Stimulated activated CD8-positive, alpha-beta memory T cell treated with anti-CD3 and anti-CD28 coated beads, Interleukin-2, amount 100 ng/mL, for 1 hour (primary cell): ENCODE results near the gene DISC1.

ENCODE experiments used
- DNase-seq, 2 donors: peaks; one replicate each; pipeline ENCODE4 v3.0.0-alpha.2; 2020; ENCODE audit warnings: low read depth in 2 of 2

Gene DISC1

DNA sequence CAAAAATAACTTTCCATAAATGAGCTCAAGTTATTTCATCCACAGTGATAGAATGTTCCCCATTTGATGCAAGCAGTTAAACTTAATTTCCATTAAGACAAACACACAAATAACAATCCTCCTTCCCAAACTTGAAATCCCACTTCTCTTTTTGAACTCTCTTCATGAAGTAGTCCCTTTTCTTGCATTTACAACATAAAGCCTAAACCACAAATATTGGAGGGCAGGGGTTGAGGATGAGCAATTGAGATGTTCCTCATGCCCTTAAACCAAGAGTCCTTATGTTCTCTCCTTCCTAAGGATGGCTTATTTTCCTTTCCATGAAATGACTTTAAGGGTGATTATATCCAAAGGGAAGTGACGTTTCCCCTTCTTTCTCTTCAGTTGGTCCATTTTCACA is 228.8 kb downstream of the DISC1 start:
- DNase-seq: no peak

DNA sequence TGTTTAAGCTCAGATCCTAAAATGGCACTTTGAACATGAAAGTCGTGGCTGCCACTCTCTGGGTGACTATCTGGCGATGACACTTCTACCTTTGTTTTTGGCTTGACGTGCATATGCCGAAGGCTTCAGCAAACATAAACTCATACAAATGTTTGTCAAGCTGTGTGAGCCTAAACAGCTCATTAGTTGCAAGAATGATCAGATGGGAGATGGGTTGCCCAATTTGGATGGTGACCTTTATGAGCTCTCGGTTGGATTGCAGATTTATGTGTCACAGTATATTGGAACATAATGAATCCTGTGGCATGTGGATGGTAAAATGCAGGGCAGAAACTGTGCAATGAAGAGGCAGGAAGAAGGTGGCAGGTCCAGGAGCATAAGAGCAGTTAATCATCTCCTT is 229.3 kb downstream of the DISC1 start:
- DNase-seq: no peak

DNA sequence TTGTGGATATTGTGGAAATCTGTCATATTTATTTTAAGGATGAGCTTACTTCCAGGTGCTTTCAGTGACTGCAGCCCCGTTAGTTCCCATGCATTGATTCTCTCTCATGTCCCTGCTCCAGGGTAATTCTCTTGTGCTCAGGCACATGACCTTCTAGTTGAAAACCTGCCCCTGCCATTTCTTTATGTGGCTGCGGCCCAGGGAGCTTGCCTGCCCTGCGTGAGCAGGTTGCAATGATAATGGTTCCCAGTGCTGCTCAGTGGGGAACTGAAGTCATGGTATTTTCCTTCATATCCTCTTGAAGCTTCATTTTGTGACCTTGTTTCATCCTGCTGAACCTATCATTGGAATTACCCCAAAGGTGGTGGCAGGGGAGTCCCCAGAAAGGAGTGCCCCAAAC is 229.8 kb downstream of the DISC1 start:
- no peak for DNase-seq

DNA sequence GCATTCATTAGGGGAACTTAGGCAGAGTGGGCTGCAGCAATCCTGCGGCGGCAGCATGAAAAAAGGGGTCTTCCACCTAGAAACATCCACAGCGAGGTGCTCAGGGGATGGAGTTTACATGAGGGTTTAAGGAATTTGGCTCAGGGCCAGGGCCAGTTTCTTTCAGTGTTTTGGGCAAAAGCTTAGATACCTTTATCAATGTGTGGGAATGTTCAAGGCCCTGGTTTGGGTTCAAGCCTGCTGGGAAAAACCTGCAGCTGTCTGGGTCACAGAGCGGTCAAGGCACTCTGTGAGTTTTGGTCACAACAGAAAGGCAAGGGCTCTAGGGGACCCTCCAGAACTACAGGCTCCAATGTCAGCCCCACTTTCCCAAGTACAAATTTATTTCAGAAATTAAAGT is 230.3 kb downstream of the DISC1 start:
- DNase-seq: no peak

DNA sequence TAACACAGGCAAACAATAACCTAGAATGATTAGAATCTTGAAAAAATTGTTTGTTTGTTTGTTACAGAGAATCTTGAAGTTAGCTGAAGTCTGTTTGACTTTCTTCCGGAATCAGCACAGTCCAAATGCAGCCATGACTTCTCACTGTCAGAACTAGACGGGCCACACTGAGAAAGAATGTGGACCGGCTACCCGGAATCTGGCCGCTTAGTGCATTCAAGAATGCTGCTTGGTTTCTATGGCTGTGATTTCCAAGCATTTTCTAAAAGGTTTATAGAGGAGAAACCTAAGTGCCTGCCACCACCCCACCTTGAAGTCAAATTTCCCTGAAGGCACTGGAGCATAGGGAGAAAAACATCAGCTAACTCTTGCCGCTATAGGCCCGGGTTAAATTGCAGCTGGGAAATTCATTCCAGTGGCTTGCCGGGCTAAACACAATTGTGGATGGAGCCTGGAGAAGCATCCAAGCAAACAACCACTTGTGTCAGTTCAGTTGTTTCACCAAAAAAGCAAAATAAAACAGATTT is 231.1 kb downstream of the DISC1 start:
- DNase-seq: no peak

DNA sequence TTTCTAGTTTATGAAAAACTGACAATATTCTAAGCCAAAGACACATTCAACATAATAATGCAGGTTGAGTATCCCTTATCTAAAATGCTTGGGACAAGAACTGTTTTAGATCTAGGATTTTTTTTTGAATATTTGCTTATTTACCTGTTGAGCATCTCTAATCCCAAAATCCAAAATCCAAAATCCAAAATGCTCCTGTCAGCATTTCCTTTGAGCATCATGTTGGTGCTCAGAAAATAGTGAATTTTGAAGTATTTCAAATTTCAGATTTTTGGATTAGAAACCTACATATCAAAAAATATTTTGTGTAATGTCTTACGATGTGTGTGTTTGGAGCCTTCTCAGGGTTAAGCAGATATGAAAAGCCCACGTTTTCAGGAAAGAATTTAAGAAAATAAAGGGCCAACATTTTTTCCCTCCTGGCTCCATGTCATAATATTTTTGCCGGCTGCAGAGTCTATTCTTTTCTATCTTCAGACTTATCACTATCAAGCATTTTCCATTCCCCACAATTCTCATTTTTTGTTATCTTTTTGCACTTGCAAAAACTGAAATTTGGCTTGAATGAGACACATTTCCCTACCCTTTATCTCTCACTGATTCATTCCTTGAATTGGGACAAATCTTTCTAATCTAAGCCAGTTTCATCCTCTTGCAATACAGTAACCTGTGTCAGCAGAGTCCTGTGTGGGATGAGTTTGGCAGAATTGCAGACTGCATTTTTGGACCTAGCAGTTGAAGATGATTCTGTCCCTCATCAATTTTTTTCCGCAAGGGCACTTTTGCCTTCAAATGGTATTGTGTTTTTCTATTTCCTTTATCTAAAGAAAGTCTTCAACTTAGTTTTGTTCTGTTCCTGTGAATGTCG is 233.9 kb downstream of the DISC1 start:
- DNase-seq: no peak

DNA sequence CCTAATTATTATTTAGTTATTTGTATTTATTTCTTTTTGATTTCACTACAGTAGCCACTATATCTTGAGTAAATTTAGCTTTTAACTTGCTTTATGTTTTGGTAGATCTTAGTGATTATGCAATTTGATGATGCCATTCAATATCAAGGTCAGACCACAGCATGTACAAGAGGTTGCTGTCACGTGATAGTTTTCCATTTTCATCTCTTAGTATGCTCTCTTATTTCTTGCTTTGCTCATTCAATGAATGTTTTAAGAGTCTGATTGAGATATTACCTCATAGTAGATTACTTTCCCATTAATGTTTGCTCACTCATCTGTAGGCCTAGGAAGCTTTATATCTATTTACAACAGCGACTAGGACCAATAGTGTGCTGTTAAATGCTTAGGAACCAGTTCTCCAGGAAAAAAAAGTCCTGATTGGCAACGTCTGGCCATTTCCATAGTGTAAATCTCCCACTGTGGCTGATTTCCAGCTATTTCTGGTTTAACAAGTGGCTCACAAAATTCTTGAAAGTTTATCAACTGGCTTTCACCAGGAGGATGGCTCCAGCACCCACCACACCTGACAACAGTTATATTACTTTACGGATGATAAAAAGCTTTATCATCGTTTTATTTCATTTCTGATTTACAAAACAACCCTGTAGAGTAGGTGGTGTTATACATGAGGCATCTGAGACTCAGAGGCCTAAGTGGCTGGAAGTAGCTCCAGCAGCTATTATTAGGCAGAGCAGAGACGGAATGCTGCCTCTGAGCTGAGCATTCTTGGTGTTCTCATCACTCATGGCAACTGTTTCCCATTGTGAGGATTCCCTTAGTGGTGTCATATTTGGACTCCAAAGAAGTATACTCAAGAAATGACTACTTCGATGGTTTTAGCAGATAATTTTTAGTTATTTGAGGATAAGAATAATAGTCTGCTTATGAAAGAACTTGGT is 235.2 kb downstream of the DISC1 start:
- DNase-seq: no peak

DNA sequence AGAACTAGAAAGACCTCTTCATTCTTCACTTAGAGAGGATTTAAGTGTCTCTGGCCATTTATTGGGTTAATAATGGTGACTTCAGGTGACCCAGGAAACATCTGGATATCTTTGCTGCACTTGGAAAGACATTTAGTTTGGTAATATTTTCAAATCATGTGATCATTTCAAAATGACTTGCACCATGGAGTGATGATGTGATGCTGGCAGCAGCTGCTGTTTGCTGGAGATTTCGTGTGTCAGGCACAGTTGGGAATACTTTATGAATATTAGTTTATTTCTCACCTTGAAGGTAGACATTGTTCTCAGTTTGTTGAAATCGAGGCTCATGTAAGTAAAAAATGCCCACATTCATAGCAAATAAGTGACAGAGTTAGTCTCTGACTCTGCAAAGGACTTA is 236.0 kb downstream of the DISC1 start:
- no peak for DNase-seq

DNA sequence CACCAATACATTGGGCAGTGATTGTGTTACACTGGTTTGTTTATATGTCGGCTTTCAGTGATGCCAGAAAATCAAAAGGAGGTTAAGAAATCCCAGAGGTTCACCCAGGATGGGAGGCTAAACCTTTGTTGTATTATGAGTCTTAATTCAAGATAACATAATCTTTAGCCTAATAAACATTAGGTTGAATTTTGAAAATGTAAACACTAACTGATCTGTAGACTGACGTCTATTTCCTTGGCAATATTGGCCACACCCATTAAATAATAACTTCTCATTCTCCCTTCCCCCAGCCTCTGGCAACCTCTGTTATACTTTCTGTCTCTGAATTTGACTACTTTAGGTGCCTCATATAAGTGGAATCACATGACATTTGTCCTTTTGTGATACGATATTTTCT is 238.7 kb downstream of the DISC1 start:
- no peak for DNase-seq

DNA sequence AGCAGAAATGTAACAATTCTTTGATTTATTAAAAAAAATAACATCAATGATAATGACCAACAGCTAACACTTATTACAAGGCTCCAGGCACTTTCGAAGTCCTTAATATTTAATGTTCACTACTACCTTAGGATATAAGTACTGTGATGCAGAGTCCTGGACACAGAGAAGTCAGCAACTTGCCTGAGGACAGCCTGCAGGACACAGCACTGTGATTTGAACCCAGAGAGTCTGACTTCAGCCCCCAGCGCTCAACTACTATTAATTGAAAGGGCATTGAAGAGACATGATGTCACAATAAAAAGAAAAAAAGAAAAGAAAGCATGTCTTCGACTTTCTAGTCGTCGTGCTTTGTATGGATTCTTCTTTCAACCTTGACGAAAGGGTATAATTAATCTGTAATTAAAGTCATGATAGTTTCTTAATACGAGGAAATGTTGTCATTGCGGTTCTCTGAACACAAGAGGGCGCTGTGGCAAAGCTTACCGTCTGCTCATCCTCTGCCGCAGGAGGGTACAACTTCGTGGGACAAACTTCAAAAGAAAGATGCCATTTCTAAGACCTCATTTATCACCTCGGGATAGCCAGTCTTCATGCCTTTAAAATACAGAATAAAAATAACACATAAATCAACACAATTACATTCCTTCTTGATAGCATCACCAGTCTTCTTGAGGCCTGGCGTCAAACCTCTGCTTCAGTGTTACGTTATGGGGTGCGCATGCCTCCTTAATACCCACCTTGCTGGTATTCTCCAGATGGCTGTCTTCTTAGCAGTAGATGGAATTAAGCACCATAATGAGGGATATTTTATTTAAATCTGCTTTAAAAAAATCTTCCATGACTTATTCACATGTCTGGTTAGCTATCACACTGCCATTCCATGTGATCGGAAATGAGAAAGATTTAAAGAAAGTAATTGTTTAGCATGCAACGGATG is 240.1 kb downstream of the DISC1 start:
- DNase-seq: peak; percentile 19 to 25

DNA sequence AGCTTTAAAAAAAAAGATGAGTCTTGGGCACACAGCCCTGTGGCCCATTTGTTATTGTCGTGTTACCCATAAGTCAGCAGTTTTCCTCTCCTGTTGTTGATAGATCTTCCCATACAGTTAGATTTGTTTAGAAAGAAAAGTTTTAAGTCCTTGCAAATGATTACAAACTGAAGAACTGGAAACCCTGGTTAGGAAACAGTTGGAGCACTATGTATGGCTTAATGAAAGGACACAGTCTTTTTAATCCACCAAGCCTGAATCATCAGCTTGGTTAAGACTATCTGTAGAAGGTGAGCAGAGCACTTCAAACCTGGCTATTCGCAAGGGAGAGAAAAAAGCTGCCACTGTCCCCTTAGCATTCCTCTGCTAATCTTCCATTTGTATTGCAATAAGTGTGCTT is 241.0 kb downstream of the DISC1 start:
- no peak for DNase-seq

DNA sequence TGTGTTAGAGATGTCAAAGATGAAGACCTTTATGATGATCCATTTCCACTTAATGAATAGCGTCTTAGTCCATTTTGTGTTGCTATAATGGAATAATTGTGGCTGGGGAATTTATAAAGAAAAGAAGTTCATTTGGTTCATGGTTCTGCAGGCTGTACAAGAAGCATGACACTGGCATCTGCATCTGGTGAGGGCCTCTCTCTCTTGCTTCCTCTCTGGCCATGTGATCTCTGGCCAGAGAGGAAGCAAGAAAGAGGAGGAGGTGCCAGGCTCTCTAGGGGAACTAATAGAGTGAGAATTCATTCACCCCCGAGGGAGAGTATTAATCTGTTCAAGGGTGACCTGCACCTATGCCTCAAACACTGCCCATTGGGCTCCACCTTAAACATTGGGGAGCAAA is 242.8 kb downstream of the DISC1 start:
- no peak for DNase-seq

DNA sequence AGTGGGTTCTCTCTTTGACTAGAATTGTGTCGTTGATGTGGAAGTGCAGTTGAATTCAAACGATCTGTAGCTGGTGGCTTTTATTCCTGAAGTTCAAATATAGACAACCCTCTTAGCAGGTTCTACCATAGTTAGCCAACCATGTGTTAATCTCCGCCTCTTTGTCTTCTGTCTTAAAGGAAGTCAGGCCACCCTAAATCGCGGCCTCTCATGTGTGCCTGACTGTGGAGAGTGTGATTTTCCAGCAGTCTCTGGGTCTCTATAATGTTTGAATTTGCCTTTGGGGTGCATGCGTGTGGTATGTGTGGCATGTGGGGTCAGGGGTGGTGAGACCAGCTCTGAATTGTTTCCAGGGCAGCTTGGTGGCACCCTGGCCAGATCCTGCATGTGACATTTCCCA is 244.9 kb downstream of the DISC1 start:
- DNase-seq: no peak

DNA sequence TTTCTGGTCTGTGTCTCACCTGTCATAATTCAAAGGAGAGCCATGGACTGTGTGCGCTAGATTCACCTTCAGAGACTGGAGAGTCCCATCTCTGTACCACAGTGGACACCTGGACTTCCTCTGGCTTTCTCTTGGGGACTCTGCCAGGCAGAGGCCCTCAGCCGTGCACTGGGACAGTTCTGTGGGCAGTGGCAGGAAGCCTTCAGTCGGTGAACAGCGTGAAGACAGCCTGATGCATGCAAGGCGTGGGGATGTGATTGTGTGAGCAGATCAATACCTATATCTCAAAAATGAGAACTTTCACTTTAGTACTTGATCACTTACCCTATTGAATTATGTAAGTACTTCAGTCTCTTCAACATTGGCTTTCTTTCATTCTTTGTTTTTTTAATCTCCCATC is 245.3 kb downstream of the DISC1 start:
- no peak for DNase-seq

DNA sequence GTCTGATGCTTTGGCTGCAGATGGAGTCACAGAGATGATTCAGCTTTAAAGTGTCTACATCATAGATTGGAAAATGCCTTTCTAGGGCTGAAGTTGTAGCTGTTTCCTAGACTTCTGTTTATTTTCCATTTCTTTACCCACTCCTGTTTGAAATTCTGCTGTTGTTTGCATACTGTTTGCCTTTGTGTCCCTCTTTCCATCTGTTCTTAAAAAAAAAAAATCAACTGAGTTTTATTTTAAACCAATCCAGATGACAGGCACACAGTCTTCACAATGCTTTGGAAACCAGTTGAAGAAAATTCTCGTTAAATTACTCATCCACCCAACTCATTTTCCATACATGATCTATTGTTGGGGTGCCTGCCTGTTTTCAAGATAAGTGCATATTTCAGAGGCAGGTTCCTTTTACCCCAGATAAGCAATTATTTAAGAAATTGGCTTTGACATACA is 245.9 kb downstream of the DISC1 start:
- no peak for DNase-seq

DNA sequence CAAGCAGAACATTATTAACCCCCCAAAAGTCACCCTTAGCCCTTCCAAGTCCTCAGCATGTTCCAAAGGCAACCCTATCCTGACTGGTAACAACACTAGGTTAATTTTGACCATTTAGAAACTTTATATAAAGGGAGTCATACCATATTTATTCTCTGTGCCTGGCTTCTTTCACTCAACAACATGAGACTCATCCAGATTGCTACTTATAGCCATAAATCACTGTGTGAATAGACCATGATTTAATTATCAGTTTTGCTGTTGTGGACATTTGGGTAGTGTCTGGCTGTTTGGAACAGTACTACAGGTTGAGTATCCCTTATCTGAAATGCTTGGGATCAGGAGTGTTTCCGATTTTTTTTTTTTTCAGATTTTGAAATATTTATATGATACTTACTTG is 252.1 kb downstream of the DISC1 start:
- no peak for DNase-seq

DNA sequence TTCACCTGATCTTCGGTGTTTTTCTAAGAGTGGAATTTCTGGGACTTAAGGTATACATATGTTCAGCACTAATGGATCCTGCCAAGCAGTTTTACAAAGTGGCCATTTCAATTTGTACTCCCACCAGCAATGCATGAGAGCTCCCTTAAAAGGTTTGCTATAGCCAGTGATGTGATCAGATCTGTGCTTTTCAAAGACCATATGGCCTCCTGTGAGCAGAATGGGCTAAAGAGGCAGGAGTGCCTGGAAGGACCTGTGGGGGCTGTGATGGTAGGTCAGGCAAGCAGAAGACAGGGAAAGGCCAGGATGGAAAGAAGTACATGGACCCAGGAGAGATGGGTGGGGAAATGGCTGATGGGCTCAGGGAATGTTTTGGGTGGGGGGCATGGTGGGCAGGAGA is 252.7 kb downstream of the DISC1 start:
- DNase-seq: no peak

DNA sequence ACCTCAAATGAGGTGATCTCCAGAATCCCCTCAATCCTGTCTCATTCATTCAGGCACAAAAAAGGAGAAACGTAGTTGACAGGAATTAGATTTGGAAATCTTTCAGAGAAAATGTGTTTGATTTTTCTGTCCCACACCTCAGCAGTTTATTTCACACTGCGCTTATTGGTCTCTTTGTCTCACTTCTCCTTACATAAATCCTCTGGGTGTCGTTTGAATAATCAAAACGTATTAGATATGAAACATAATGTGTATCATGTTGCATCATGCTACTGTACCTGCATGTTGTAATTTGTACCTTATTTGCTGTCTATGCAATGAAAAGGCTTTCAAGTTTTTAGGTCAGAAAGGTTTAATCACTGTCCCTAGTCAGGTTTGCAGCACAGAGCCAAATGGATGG is 255.7 kb downstream of the DISC1 start:
- no peak for DNase-seq

DNA sequence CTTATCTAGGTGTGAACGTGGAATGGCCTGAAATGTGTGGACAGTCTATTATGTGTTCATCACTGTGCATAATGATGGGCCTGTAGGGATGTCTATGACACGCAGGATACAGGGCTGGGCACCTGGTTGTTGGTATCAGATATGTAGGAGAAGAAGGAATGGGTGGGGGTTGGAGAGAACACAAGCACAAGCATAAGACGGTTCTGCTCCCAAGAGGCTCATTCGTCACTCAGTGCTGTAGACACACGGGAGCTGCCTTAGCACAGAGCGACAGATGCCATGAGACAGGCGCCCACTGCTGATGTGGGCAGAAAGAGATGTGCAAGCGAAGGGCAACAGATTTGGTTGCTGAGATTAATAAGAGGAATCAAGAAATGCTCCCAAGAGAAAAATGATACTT is 256.2 kb downstream of the DISC1 start:
- DNase-seq: no peak

DNA sequence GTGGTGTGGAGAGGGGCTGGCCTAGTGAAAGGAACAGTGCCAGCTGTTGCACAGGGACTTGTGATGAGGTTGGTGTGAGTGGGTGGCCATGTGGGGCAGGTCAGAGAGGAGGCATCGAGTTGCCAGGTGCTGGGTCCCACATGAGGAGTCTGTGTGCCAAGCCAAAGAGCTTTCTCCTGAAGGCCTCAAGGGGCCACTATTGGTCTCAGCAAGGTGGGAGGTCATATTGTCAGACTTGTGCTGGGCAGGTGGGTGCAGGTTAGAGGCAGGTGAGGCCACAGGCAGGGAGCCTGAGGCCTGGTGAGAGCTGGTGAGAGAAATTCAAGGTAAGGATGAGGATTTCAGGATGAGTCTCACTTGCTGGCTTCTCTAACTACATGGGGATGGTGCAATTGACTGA is 256.8 kb downstream of the DISC1 start:
- DNase-seq: no peak

DNA sequence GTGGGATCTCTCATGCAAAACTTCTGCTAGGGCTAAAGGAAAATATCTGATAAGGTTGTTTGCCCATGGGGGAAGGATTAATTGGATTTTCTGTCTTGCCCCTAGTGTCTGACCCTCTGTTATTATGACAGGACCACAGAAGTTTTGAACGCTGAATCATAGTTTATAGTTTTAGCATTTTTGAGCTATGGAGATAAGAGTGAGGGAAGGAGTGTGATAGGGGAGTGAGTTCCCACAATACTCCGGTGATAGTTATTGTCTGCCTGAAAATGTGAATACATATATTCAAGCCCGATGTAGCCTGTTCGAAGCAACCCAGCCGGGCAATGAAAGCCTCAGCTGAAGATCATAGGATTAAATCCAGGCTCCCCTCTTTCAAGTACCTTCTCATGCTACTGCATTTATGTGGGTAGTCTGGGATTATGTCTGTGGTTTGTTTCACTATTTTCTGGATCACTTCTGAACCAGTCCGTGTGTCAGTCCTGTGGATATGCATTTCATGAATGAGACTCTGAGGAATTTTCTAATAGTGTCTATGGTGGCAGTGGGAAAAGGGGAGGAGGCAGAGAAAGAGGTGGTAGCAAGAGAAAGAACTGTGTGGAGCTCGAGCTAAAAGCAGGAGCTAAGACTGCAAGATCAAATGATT is 258.7 kb downstream of the DISC1 start:
- no peak for DNase-seq
